Measurements from ENCODE around the gene SORL1. TPM values are rescaled to one million over a fixed set of nuclear protein-coding genes. Genes with fewer than 3 reads are reported as not detected.

The SORL1 gene
- total RNA-seq, 1 donor from 2014 or later: 4.6 TPM

DNA sequence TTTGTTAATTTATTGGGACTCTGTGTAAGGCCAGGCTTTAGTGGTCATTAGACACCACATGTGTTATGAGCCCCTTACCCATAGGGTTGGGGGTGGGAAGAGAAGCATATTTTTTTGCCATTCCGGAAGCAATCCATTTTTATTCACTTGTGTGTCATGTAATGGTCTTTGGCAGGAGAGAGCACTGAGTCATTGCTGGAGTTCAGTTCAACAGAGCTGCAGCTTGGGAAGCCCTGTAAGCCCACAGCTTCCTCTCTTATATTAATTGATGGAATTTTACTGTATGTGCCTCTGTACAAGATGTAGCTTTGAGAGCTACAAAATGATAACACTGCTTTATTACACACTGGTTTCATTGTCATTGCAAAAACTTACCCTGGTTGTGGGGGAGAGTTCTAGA is 177.9 kb downstream of the SORL1 start:
- no peak for DNase-seq (ENCODE audit: low spot score)

DNA sequence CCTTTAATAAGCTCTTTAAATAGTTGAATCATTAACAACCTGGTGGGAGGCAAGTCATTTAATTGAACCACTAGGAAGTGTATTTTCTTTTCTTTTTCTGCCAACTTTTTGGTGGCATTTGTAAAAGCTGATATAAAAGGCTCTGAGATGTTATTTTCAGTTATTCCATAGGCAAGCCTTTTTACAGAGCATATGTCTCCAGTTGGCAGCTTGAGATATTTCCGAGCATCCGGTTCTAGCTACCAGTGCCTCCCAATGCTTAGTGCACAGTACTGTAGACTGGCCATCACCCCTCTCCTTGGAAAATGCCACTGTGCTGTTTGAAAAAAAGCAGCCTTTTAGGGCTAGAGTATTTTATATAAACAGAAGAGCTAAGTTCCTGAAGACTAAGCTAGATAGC is 179.3 kb downstream of the SORL1 start:
- no peaks in the 10 kb centered on the region for H3K36me3 Mint-ChIP-seq (ENCODE audit: low read depth, unreplicated experiment)

More for the DNA sequence above, 177.9 kb downstream of the SORL1 start:
- TF ChIP-seq, protein P1, sequence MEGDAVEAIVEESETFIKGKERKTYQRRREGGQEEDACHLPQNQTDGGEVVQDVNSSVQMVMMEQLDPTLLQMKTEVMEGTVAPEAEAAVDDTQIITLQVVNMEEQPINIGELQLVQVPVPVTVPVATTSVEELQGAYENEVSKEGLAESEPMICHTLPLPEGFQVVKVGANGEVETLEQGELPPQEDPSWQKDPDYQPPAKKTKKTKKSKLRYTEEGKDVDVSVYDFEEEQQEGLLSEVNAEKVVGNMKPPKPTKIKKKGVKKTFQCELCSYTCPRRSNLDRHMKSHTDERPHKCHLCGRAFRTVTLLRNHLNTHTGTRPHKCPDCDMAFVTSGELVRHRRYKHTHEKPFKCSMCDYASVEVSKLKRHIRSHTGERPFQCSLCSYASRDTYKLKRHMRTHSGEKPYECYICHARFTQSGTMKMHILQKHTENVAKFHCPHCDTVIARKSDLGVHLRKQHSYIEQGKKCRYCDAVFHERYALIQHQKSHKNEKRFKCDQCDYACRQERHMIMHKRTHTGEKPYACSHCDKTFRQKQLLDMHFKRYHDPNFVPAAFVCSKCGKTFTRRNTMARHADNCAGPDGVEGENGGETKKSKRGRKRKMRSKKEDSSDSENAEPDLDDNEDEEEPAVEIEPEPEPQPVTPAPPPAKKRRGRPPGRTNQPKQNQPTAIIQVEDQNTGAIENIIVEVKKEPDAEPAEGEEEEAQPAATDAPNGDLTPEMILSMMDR (IDR thresholded peaks at IDR 0.05; ENCODE audit: unreplicated experiment): no peak
- Mint-ChIP-seq H3K36me3 (ENCODE audit: low read depth, unreplicated experiment) (no peaks in the 10 kb centered on the region), H3K27ac (ENCODE audit: unreplicated experiment) (no peak overlapping the region), H3K4me1 (ENCODE audit: unreplicated experiment) (peaks cover 13% of the 10 kb centered on the region), H3K9me3 (ENCODE audit: unreplicated experiment) (no peaks in the 10 kb centered on the region), H3K27me3 (ENCODE audit: unreplicated experiment) (peaks cover 5% of the 10 kb centered on the region), H3K4me3 (ENCODE audit: unreplicated experiment) (no peak overlapping the region)

DNA sequence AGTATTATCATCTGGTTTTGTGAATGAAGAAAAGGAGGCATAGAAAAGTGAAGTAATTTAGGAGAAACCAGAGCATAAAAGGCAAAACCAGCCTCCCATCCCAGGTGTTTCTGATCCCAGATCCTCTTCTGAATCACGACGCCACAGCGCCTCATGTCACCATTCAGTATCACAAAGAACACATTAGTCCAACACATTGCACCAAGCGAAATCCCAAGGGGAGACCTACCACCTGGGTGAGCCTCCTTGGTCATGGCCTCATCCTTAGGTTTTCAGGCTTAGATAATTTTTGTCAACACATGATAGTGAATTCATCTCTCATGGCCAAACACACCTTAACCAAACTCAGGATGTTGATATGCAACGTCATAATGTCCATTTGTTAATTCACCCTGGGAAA is 182.2 kb downstream of the SORL1 start:
- H3K27ac Mint-ChIP-seq (ENCODE audit: unreplicated experiment): no peak overlapping the region
- no peaks in the 10 kb centered on the region for H3K36me3 Mint-ChIP-seq (ENCODE audit: low read depth, unreplicated experiment)
- H3K4me3 Mint-ChIP-seq (ENCODE audit: unreplicated experiment): no peak overlapping the region
- H3K9me3 Mint-ChIP-seq (ENCODE audit: unreplicated experiment): no peaks in the 10 kb centered on the region
- DNase-seq (ENCODE audit: low spot score): no peak
- TF ChIP-seq, protein P1 (IDR thresholded peaks at IDR 0.05; ENCODE audit: unreplicated experiment): no peak
- peaks cover 3% of the 10 kb centered on the region for H3K27me3 Mint-ChIP-seq (ENCODE audit: unreplicated experiment)
- H3K4me1 Mint-ChIP-seq (ENCODE audit: unreplicated experiment): no peaks in the 10 kb centered on the region

More for the DNA sequence above, 179.3 kb downstream of the SORL1 start:
- H3K27ac Mint-ChIP-seq (ENCODE audit: unreplicated experiment): no peak overlapping the region
- peaks cover 3% of the 10 kb centered on the region for H3K27me3 Mint-ChIP-seq (ENCODE audit: unreplicated experiment)
- no peak for DNase-seq (ENCODE audit: low spot score)
- H3K4me3 Mint-ChIP-seq (ENCODE audit: unreplicated experiment): no peak overlapping the region
- peaks cover 2% of the 10 kb centered on the region for H3K4me1 Mint-ChIP-seq (ENCODE audit: unreplicated experiment)
- TF ChIP-seq, protein P1 (IDR thresholded peaks at IDR 0.05; ENCODE audit: unreplicated experiment): no peak
- no peaks in the 10 kb centered on the region for H3K9me3 Mint-ChIP-seq (ENCODE audit: unreplicated experiment)

DNA sequence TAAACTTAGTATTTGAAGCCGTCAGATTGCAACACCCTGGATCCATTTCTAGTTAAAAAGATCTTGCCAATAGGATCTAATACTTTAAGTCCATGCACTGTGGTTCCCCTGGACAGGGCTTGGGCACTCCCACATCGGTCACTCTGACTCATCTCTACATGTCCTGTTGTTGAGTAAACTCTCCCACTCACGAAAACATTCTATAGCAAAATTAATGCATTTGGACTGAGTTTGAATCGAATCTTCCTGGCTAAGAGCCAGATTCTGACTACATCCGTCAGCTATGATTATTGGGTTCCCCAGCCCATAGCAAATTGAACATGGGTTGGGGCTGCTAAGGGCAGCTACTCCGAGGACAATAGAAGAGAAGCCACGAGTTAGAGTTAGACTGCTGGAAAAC is 182.8 kb downstream of the SORL1 start:
- no peak for DNase-seq (ENCODE audit: low spot score)
- H3K36me3 Mint-ChIP-seq (ENCODE audit: low read depth, unreplicated experiment): no peaks in the 10 kb centered on the region
- no peaks in the 10 kb centered on the region for H3K4me1 Mint-ChIP-seq (ENCODE audit: unreplicated experiment)
- H3K27me3 Mint-ChIP-seq (ENCODE audit: unreplicated experiment): peaks cover 3% of the 10 kb centered on the region
- no peak overlapping the region for H3K27ac Mint-ChIP-seq (ENCODE audit: unreplicated experiment)
- TF ChIP-seq, protein P1 (IDR thresholded peaks at IDR 0.05; ENCODE audit: unreplicated experiment): no peak
- H3K4me3 Mint-ChIP-seq (ENCODE audit: unreplicated experiment): no peak overlapping the region
- no peaks in the 10 kb centered on the region for H3K9me3 Mint-ChIP-seq (ENCODE audit: unreplicated experiment)

DNA sequence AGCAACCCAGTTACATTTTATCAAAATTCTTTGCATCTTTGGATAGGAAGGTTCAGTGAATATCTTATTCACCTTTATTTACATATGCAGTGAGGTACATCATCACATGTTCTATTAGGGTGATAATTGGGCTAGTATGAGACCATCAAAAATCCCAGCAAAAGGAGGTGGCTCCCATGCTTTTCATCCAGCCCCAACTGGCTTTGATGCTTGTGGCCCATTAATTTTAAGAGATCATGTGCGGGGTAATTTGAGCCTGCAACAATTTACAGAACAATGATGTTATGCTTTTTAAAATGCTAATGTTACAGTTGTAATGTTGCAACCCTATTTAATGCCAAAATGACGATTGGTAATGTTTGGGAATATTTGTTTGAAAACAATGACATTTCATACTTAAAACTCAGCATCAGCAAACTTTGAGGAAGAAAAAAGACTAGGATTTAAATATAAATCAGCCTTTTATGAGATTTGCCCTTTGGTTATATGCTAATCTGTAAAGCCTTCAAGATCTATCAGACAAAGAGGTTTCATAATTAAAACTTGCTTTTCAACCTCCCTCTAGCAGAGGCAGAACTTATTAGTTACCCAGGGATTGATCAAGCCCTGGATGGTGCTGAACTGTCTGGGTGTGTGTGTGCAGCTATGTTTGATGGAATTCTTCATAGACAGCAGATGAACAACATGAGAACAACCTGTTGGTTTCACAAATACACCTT is 184.1 kb downstream of the SORL1 start:
- H3K27ac Mint-ChIP-seq (ENCODE audit: unreplicated experiment): no peak overlapping the region
- no peak for DNase-seq (ENCODE audit: low spot score)
- no peak overlapping the region for H3K4me3 Mint-ChIP-seq (ENCODE audit: unreplicated experiment)
- no peaks in the 10 kb centered on the region for H3K36me3 Mint-ChIP-seq (ENCODE audit: low read depth, unreplicated experiment)
- TF ChIP-seq, protein P1 (IDR thresholded peaks at IDR 0.05; ENCODE audit: unreplicated experiment): no peak
- H3K27me3 Mint-ChIP-seq (ENCODE audit: unreplicated experiment): peaks cover 3% of the 10 kb centered on the region
- no peaks in the 10 kb centered on the region for H3K9me3 Mint-ChIP-seq (ENCODE audit: unreplicated experiment)
- no peaks in the 10 kb centered on the region for H3K4me1 Mint-ChIP-seq (ENCODE audit: unreplicated experiment)
